ENCODE results near the gene NANP. TPM values are rescaled to one million over a fixed set of nuclear protein-coding genes. Genes with fewer than 3 reads are reported as not detected.

Gene NANP
- total and polyA plus RNA-seq, 2 of the 13 experiments (the other 11 are each of a cell fraction or from before 2014, with no cell fraction given), result 8.9 to 21.5 TPM

DNA sequence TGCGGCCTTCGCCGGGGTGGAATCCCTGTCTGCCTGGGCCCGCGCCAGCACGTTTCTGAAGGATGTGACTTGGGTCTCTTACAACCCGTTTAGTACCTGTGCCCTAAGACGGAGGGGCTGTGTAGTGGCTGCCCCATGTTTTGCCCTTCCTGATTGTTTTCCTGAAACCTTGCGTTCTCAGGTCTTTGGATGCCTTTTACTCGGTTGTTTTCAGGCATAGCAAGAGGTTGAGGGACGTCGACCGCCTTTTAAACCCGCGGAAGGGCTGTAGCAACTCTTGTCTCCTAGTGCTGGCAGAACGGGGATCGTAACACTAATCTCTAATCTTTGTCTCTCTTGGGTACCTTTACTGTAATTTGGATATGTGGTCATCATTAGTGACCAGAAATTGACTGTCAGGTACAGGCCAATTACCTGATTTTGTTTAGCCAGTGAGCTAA is 706 bp upstream of the NANP start (continued):
- TF ChIP-seq, protein P1, sequence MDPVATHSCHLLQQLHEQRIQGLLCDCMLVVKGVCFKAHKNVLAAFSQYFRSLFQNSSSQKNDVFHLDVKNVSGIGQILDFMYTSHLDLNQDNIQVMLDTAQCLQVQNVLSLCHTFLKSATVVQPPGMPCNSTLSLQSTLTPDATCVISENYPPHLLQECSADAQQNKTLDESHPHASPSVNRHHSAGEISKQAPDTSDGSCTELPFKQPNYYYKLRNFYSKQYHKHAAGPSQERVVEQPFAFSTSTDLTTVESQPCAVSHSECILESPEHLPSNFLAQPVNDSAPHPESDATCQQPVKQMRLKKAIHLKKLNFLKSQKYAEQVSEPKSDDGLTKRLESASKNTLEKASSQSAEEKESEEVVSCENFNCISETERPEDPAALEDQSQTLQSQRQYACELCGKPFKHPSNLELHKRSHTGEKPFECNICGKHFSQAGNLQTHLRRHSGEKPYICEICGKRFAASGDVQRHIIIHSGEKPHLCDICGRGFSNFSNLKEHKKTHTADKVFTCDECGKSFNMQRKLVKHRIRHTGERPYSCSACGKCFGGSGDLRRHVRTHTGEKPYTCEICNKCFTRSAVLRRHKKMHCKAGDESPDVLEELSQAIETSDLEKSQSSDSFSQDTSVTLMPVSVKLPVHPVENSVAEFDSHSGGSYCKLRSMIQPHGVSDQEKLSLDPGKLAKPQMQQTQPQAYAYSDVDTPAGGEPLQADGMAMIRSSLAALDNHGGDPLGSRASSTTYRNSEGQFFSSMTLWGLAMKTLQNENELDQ (CRISPR knock-in tag; IDR thresholded peaks at IDR 0.05; ENCODE audit: borderline replicate concordance), result 0 out of 2 replicates have a peak, but pooled peaks have one; percentile 78
- TF ChIP-seq SNAI1 (CRISPR knock-in tag; IDR thresholded peaks at IDR 0.05; ENCODE audit: borderline replicate concordance) (peak; percentile 10; the same call in 1 of the 2 replicates), JDP2 (CRISPR knock-in tag; IDR thresholded peaks at IDR 0.05; ENCODE audit: borderline replicate concordance) (no peak), ZFYVE20 (CRISPR knock-in tag; IDR thresholded peaks at IDR 0.05; ENCODE audit: borderline replicate concordance, low read depth) (no peak), ATF3 (CRISPR knock-in tag; IDR thresholded peaks at IDR 0.05) (no peak), ZNF660 (CRISPR knock-in tag; IDR thresholded peaks at IDR 0.05; ENCODE audit: borderline replicate concordance, low read depth) (no peak), ZNF646 (CRISPR knock-in tag; IDR thresholded peaks at IDR 0.05) (peak; percentile 5; the same call in 1 of the 2 replicates), POGK (CRISPR knock-in tag; conservative IDR thresholded peaks at IDR 0.05) (peak; percentile 22; the same call in 1 of the 2 replicates), KLF6 (CRISPR knock-in tag; IDR thresholded peaks at IDR 0.05) (no peak), ZFY (CRISPR knock-in tag; IDR thresholded peaks at IDR 0.05) (no peak; the same call in 1 of the 2 replicates), TEF (CRISPR knock-in tag; IDR thresholded peaks at IDR 0.05) (no peak), HNRNPLL (IDR thresholded peaks at IDR 0.05; ENCODE audit: low read depth, low read length, poor library complexity, severe bottlenecking) (no peak), ZFAT (CRISPR knock-in tag; conservative IDR thresholded peaks at IDR 0.05) (no peak)
- TF ChIP-seq, protein P2, sequence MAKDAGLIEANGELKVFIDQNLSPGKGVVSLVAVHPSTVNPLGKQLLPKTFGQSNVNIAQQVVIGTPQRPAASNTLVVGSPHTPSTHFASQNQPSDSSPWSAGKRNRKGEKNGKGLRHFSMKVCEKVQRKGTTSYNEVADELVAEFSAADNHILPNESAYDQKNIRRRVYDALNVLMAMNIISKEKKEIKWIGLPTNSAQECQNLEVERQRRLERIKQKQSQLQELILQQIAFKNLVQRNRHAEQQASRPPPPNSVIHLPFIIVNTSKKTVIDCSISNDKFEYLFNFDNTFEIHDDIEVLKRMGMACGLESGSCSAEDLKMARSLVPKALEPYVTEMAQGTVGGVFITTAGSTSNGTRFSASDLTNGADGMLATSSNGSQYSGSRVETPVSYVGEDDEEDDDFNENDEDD (CRISPR knock-in tag; IDR thresholded peaks at IDR 0.05; ENCODE audit: borderline replicate concordance), result no peak

Data from HepG2 (cell line).